GM19463 (cell line): ENCODE data around the gene YIPF2.
"Not testable (repeated sequence)": the region's sequence is repeated elsewhere in the genome, so short reads cannot be mapped to it uniquely, and the experiment has no call there.

Experiments used
- ATAC-seq: cut with Tn5 transposase; IDR thresholded peaks from one replicate; pipeline ENCODE4 v1.9.1; 2021; ENCODE audit warnings: mild to moderate bottlenecking, moderate library complexity; ENCODE audit not compliant: unreplicated experiment

Gene YIPF2

DNA sequence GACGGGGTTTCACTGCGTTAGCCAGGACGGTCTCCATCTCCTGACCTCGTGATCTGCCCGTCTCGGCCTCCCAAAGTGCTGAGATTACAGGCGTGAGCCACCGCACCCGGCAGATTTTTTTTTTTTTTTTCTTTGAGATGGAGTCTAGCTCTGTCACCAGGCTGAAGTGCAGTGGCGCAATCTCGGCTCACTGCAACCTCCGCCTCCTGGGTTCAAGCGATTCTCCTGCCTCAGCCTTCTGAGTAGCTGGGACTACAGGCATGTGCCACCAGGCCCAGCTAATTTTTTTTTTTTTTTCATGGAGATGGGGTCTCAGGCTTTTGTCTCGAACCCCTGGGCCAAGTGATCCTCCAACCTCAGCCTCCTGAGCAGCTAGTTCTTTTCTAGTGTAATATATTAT, 13.2 kb upstream of the YIPF2 start:
- ATAC-seq, result not testable (repeated sequence)

DNA sequence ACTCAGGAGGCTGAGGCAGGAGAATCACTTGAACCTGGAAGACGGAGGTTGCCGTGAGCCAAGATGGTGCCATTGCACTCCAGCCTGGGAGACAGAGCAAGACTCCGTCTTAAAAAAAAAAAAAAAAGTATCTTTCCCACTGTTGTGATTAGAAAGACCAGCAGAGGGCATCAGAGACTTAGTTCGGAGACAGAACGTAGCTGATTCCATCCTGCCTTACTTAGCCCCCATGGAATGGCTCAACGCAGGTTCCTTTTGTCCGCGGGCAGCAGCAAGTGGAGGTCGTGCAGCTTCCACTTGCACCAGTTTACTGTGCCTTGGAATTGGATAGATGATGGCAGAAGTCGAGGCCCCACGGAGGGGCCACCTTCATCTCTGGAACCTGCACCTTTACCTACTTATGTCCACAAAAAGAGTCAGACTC, 8.2 kb upstream of the YIPF2 start:
- ATAC-seq, result no peak

DNA sequence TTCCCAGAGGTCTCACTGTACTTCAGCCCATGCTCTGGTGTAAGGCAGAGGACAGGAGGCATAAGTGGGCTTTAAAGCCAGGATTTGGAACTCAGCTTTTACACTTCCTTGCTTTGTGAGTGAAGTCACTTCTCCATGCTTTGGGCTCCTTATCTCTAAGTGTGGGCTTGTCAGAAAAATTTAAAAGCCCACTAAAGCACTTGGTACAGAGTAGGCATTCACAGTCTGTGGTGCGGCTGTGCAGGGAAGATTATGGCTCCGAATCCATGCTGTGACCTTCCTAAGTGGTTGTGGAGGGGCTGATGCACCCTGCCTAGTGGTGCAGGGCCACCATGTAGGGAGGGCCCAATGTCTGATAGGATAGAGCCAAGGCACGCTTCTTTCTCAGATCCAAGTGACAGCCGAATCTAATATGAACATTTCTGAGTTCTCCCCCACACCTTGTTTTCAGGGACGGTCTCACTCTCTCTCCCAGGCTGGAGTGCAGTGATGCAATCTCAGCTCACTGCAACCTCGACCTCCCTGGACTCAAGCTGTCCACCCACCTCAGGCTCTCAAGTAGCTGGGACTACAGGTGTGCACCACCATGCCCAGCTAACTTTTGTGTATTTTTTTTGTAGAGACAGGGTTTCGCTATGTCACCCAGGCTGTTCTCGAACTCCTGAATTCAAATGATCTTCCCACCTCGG, 7.1 kb upstream of the YIPF2 start:
- no peak for ATAC-seq

DNA sequence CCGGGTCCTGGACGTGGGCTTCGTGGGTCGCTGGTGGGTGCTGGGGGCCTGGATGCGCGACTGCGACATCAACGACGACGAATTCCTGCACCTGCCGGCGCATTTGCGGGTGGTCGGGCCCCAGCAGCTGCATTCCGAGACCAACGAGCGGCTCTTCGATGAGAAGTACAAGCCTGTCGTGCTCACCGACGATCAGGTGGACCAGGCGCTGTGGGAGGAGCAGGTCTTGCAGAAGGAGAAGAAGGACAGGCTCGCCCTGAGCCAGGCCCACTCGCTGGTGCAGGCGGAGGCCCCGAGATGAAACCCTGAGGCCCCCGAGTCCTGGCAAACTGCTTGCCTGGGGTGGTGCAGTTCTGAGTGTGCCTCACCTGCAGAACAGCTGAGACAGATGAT, 959 bp upstream of the YIPF2 start:
- no peak for ATAC-seq

DNA sequence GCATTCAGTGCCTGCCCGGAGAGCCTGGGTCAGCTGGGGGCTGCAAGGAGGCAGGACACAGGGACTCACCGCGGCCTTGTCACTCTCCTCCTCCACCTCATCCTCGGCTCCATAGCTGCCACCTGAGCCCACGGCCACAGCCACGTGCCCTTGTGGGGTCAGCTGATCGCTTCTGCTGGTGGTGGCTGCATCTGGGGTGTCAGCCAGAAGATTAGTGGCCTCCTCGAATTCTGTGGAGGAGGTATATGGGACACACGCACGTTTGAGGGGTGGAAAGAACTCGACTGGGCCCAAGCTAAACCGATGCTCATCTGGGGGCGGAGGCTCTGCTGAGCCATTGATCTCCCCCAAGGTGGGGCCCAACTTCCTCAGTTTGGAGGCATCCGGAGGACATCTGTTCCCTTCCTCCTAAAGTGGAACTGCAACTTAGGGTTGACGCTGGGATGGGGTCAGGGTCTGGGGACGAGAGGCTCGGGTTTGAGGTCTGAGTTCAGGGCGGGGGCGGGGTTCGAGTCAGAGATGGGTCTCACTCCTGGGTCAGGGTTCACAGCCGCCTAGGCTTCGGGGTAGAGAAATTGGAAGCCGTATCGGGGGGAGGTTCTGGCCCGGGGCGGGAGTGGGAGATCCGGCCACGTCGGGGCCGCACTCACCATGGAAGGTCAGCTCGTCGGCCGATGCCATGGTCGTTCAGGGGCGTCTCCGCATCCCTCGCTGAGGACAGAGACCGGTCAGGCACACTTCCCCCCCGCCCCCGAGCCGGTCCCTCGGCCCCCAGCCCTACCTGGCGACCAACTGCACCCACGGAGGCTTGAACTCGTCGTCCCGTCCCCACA, 493 bp downstream of the YIPF2 start:
- ATAC-seq, result no peak

DNA sequence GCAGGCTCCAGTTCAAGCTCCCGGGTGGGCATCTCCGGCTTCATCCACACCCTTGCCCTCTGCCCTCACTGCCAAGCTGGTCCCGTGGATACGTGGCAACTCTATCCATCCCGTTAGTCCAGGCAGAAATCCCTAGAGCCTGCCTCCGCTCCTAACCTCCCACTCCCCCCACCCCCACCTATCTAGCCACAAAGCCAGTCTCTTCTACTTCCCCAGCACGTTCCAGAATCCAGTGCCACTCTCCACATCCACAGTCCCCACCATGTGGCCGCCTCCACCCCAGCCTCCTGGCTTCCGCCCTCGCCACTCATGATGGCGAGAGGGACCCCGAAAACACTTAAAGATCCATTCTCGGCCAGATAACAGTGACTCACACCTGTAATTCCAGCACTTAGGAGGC, 3.8 kb downstream of the YIPF2 start:
- no peak for ATAC-seq

DNA sequence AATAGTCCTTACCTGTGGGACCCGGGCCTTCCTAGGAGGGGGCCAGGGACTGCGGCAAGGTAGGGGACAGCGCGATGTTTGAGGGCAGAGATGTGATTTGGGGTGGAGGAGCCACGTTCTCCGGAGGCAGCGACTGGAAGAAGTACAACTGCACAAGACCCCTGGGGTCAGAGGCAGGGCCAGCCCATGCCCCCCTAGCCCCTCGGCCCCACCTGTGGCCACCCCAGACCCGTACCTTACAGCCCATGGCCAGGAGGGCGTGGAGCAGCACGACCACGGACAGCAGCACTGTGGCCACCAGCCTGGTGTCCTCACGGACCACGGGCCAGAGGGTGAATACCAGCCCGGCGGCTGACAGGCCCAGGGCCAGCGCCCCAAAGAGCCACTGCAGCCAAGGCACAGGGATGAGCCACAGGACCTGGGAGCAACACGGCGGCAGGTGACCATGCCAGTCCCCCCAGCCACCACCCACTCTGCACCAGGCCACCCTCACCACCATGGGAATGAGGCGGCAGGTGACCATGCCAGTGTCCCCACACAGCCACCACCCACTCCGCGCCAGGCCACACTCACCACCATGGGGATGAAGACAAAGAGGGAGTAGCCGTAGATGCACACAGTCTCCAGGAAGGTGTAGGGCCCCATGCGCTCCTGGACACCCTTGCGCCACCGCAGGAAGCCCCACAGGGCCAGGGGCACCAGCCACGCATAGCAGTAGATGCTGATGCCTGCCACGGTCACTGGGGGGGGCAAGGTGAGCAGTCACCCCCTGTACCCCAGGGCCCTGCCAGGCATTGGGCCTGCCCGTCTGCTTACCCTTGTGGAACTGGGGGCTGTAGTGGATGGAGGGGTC, 5.0 kb downstream of the YIPF2 start:
- no peak for ATAC-seq

DNA sequence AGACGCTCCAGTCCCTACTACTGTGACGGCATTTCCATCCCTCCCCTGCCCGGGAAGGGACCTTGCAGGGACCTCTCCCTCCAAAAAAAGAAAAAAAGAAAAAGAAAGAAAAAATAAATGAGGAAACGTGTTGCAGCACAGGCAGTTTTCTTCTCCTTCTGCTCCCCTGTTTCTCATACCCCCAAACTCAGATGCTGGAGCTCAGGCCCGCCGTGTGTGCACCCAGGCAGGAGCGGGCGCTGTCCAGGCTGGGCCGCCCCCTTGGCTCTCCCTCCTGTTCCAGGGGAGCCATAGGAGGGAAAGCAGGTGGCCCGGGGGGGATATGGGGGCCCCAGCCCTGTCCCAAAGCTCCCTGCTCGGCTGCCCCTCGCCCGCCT, 5.8 kb downstream of the YIPF2 start:
- no peak for ATAC-seq

DNA sequence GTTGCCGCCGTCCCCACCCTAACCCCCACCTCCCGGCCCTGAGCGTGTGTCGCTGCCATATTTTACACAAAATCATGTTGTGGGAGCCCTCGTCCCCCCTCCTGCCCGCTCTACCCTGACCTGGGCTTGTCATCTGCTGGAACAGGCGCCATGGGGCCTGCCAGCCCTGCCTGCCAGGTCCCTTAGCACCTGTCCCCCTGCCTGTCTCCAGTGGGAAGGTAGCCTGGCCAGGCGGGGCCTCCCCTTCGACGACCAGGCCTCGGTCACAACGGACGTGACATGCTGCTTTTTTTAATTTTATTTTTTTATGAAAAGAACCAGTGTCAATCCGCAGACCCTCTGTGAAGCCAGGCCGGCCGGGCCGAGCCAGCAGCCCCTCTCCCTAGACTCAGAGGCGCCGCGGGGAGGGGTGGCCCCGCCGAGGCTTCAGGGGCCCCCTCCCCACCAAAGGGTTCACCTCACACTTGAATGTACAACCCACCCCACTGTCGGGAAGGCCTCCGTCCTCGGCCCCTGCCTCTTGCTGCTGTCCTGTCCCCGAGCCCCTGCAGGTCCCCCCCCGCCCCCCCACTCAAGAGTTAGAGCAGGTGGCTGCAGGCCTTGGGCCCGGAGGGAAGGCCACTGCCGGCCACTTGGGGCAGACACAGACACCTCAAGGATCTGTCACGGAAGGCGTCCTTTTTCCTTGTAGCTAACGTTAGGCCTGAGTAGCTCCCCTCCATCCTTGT, 6.4 kb downstream of the YIPF2 start:
- no peak for ATAC-seq

DNA sequence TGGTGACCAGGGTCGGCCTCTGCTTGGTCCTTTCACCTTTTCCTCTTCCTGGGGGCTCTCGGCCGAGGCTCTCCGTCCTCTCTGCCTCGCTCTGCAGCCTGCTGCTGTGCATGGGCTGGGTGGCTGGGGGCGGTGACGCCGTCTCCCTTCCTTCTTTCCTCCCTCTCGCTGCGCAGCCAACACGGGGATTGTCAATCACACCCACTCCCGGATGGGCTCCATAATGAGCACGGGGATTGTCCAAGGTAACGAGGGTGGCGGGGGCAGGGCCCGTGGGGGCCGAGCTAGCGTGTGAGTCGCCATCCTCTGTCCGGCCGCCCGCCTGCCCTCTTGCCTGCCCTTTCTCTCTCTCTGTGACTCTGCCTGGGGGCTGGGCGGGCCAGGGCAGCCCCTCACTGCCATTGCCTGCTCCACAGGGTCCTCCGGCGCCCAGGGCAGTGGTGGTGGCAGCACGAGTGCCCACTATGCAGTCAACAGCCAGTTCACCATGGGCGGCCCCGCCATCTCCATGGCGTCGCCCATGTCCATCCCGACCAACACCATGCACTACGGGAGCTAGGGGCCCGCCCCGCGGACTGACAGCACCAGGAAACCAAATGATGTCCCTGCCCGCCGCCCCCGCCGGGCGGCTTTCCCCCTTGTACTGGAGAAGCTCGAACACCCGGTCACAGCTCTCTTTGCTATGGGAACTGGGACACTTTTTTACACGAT, 7.1 kb downstream of the YIPF2 start:
- no peak for ATAC-seq

DNA sequence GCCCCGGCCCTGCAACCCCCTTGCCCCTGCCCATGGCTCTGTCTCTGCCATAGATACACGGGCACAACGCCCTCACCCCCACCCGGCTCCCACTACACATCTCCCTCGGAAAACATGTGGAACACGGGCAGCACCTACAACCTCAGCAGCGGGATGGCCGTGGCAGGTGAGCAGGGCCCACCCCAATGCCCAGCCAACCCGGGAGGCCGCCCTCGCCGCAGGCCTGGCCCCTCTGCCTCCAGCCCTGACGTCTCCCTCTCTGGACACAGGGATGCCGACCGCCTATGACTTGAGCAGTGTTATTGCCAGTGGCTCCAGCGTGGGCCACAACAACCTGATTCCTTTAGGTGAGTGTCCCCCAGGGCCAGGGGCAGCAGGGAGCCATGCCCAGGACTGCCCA, 7.7 kb downstream of the YIPF2 start:
- no peak for ATAC-seq

DNA sequence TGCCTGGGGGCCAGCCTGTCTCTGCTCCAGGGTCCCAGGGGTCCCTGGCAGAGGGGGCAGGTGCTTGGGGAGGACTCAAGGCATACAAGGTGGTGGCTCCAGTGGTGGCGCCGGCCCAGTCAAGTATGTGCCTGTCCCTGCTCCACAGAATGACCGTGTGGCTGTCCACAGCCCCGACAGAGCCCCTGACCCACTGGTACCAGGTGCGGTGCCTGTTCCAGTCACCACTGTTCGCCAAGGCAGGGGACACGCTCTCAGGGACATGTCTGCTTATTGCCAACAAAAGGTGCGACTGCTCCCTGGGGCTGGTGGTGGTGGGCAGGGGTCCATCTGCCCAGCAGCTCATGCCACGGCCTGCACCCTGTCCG, 8.2 kb downstream of the YIPF2 start:
- ATAC-seq, result no peak

DNA sequence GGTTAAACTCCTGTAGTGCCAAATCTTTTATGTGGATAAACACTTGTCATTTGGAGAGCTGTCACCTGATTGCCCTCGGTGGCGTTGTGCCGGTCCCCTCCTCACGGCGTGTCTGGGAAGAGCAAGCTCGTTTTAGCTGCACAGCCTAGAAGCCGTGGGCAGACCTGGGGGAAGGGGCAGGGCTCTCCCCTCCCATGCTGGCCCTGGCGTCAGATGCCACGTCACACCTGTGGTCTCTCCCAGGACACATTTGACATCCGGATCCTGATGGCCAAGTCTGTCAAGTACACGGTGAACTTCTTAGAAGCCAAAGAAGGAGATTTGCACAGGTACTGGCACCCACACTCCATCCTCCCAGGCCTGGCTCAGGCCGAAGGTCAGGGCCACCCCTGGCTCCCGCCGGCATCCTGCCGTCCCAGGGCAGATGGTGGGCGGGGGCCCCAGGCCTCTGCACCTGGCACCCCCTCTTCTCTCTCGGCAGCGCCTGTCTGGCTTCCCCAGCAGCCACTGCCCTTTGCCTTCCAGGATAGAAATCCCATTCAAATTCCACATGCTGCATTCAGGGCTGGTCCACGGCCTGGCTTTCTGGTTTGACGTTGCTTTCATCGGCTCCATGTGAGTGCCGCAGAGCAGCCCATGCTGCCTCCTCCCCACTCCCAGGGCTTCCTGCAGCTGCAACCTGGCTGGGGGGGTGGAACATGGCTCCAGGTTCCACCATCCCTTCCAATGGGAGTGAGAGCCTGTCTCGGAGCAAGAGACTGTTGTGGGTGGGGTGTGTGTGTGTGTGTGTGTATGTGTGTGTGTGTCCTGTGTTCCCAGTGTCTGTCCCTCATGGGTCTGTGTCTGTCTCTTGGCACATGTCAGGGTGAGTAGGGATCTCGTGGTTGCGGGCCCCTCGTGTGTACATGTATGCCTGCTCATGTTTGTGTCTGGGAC, 8.8 kb downstream of the YIPF2 start:
- no peak for ATAC-seq

DNA sequence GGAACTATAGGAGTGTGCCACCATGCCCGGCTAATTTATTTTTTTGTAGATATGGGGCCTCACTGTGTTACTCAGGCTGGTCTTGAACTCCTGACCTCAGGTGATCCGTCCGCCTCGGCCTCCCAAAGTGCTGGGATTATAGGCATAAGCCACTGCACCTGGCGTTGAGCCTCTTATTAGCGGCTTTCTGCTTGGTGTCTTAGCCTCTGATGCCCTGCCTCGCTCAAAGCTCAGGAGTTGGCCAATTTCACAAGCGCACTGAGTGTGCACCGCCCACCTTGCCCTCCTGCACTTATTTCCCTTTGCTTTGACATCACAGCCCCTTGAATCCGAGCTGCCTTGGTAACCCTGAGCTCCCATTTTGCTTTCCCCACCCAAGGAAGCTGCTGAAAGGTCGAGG, 10.1 kb downstream of the YIPF2 start:
- no peak for ATAC-seq

DNA sequence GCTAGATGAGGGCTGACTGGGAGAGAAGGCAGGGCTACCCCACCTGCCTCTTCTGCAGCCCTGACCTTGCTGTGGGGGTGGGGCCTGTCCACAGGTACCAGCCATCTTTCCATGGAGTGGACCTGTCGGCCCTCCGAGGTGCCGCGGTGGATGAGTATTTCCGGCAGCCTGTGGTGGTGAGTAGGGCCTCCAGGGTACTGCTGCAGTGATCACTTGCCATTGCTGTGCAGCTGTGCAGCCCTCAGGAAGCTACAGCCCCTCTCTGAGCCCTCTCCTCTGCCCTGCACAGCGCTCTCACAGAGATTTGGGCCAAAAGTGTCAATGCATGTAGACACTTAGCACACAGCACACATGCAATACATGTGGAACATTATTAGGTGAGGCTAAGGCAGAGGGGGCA, 11.8 kb downstream of the YIPF2 start:
- no peak for ATAC-seq

DNA sequence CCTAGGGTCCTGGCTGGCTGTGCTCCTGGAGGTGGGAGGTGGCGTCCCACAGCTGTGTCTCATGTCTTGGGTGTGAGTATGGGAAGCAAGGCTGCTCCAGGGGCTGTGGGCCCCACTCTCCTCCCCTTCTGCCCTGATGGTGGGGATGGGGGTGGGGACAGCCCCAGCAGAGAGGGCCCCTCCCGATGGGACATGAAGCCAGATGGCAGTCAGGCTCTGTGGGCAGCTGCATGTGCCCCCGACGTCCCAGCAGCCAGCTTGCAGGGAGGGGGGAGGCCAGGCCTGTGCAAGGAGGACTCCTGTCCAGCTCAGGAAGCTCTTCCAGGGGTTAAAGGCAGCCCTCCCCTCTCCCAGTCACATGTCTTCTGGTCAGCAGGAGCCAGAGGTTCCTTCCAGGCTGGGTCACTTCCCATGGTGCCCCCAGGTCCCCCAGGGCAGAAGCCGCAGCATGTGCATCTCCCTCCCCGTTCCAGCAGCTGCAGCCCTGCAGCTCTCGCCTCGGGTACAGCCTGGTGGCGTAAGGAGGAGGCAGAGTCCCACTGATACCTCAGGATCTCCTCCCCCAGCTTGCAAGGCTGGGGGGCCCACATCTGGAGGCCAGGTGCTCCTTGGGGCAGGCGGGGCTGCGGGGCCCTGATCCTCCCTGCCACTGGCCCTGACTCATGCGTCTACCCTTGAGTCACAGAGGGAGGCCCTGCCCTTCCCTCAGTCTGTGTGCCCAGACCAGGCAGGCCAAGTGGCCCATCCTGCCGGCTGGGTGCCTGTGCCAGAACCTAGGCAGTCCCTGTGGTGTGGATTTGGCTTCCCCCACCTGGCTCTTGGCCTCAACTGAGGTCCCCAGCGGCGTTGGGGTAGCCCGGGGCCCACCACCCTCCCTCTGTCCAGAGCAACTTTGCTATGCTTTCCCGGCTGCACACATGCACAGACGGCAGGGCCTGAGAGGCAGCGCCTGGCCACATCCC, 13.0 kb downstream of the YIPF2 start:
- no peak for ATAC-seq

DNA sequence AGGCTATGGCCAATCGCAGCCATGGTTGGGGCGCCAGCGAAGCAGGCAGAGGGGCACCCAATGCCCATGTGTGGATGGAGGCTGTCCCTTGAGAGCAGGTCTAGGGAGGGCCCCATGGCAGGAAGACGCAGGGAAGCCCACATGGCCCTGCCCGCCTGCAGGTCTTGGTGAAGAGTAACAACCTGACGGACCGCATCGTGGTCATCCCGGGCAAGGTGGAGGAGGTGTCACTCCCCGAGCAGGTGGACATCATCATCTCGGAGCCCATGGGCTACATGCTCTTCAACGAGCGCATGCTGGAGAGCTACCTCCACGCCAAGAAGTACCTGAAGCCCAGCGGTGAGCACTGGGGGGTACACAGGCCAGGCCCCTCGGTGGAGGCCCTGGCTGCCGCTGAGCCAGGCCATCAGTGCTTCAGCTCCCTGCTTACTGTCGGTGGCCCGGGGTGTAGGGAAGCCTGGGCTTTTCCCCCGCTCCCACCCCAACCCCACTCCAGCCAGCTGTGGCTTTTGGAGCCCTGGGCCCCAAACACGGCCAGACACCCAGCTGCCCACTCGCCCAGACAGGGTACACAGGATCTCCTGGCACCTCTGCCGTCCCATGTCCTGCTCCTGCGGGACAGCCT, 14.6 kb downstream of the YIPF2 start:
- no peak for ATAC-seq

DNA sequence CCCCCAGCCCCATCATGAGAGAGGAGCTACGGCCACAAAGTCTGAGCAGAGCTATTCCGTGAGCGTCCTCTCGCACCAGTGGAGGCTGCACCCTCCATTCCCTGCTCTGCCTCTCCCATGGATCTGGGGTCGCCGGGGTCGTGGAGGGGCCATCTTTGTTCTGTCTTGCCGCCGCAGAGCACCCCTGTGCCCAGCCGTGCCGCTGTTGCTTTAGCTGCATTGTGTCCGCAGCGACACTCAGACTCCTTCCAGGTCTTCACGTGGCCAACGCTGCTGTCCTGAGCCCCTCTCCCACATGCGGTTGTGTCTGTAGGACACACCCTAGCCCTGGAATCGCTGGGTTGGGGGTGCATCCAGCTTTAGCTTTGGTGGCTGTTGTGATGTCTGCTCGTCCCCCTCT, 15.8 kb downstream of the YIPF2 start:
- no peak for ATAC-seq
